ENCODE measurements around the gene DYNC2H1. TPM values are rescaled to one million over a fixed set of nuclear protein-coding genes. Genes with fewer than 3 reads are reported as not detected.
"Not testable (repeated sequence)": the region's sequence is repeated elsewhere in the genome, so short reads cannot be mapped to it uniquely, and the experiment has no call there.

Gene DYNC2H1
- total RNA-seq, 1 experiment from 2014 or later = 18.6 TPM

GRCh38 chr11:103112364-103112763 lies 3.1 kb downstream of the DYNC2H1 start:
- DNase-seq (ENCODE audit: low read depth) = no peak
- in situ Hi-C loops (cut with HindIII; ENCODE audit: low pct_unique_long_range_greater_than_20kb, low sequenced_read_pairs) = no loop called here

DNA sequence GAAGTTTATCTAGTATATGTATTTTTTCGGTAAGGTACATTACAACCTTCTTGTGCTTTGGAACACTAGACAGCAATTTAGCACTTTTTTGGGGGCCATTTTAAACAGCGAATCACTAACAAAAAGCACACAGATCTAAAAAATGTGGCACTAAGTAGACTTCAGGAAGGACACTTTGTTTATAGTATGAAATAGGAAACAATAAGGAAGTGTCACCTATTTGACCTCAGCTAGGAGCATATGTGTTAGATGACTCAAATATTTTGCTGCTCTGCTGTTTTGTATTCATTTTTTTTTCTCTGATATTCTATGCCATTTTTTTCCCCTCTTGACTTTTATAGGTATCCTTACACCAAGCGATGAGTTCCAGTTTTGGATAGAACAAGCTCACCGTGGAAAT lies 5.6 kb downstream of the DYNC2H1 start:
- in situ Hi-C loops (cut with HindIII; ENCODE audit: low pct_unique_long_range_greater_than_20kb, low sequenced_read_pairs) = no loop called here
- no peak for DNase-seq (ENCODE audit: low read depth)

- no peak for DNase-seq (ENCODE audit: low read depth)
- in situ Hi-C loops (cut with HindIII; ENCODE audit: low pct_unique_long_range_greater_than_20kb, low sequenced_read_pairs) = no loop called here
Observed at GRCh38 chr11:103125462-103125861, 16.2 kb downstream of the DYNC2H1 start.

GRCh38 chr11:103141986-103142385 lies 32.8 kb downstream of the DYNC2H1 start:
- DNase-seq (ENCODE audit: low read depth); in situ Hi-C loops (cut with HindIII; ENCODE audit: low pct_unique_long_range_greater_than_20kb, low sequenced_read_pairs): not testable (repeated sequence)

DNA sequence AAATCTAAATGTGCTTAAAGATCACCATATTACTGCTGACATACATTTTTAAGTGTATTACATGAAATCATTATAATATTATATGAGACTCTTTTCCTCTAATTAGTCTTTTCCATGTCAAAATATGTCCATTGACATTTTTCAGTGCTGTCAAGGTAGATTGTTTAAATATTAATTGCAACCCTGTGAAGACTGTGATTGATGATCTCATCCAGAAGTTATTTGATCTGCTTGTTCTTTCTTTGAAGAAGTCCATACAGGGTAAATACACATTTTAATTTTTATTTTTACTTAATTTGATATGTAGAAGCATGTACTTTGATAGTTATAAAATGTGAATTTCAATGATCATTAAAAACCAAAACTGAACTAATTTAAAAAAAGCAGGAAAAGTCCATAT lies 38.4 kb downstream of the DYNC2H1 start:
- DNase-seq (ENCODE audit: low read depth) = no peak
- in situ Hi-C loops (cut with HindIII; ENCODE audit: low pct_unique_long_range_greater_than_20kb, low sequenced_read_pairs) = no loop called here

DNA sequence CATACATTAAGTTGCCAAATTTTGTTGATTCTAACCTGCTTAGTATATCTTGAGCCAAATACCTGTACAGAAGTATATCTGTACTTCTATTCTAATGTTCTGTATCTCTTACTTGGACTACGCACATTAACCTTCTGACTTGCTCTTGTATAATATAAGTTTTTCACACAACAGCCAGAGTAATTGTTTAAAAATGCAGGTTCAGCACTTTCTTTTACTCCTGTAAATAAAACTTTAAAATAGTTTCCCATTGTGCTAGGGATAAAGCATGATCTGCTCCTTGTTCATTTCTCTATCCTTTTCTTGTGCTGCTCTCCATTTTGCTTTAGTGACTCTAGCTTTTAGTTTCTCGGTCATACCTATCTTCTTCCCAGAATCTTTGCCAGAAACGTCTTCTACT lies 48.3 kb downstream of the DYNC2H1 start:
- in situ Hi-C loops (cut with HindIII; ENCODE audit: low pct_unique_long_range_greater_than_20kb, low sequenced_read_pairs) = no loop called here
- no peak for DNase-seq (ENCODE audit: low read depth)

DNA sequence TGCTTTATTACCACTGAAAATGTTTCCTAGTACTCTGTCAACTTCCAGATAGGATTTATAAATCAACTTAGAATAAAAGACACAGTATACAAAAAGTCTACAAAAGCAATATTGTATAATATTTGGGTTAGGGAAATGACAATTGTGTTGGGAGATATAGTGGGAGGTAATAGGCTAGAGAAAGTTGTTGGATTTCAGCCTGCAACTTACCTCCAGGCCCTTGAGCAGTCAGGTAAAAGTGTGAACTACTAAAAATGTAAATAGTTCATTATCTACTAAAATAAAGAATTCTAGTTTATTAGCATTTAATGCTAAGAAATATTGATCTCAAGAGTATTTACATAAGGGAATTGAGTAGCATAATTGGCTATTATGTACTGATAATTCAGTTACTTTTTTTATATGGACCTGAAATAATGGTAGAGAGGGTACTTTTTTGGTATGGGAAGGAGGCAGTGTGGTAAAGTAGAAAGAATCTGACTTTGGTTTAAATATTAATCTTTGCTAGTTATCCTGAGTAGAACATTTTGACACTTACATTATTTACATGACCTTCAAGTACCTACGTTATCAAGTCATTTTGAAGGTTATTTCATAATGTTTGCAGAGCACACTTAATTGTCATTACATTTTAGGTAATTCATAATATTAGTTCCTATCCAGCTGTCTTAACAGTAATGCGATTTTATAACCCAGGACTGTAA lies 55.0 kb downstream of the DYNC2H1 start:
- DNase-seq (ENCODE audit: low read depth) = no peak
- in situ Hi-C loops (cut with HindIII; ENCODE audit: low pct_unique_long_range_greater_than_20kb, low sequenced_read_pairs) = no loop called here

GRCh38 chr11:103167166-103167565 lies 57.9 kb downstream of the DYNC2H1 start:
- DNase-seq (ENCODE audit: low read depth) = no peak
- in situ Hi-C loops (cut with HindIII; ENCODE audit: low pct_unique_long_range_greater_than_20kb, low sequenced_read_pairs) = no loop called here

DNA sequence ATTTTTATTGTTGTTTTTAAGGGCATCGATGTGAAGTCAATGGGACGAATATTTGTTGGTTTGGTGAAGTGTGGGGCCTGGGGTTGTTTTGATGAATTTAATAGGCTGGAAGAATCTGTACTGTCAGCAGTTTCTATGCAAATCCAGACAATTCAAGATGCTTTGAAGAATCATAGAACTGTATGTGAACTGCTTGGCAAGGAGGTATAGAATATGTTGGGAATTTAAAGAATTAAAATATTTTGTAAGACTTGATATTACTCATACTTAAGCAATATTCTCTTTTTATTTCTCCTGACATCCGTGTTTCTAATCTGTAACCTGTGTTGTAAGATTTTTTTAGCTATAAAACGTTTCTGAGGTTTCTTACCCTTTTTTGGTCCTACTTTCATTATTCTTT lies 61.6 kb downstream of the DYNC2H1 start:
- in situ Hi-C loops (cut with HindIII; ENCODE audit: low pct_unique_long_range_greater_than_20kb, low sequenced_read_pairs) = no loop called here
- no peak for DNase-seq (ENCODE audit: low read depth)

- no peak for DNase-seq (ENCODE audit: low read depth)
- in situ Hi-C loops (cut with HindIII; ENCODE audit: low pct_unique_long_range_greater_than_20kb, low sequenced_read_pairs) = no loop called here
Observed at GRCh38 chr11:103175461-103176129, 66.4 kb downstream of the DYNC2H1 start.

DNA sequence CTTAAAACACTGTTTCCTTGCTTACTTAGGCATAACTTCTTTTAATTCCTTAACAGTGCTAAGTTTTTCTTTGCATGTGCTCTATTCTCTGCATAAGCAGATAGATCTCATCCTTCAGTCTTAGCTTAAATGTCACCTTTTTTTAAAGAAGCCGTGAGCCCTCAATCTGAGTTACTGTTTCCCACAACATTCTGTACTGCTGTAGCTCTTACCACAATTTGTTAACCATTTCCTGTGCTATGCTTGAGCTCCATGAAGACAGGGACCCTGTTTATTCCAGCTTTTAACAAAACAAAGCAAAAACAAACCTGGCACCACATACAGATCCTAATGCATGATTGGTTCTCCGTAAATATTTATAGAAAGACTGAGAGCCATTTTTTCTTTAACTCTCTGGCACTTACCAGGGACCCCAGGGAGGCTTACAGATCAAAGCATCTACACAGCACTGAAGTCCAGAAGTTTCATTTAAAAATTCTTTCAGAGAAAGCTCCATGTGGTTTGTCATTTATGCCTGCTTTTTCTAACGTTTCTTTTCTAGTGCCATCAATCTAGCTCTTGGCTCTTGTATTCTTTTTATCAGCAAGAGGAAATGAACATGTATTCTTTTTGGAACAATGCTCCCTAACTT lies 74.9 kb downstream of the DYNC2H1 start:
- no peak for DNase-seq (ENCODE audit: low read depth)
- in situ Hi-C loops (cut with HindIII; ENCODE audit: low pct_unique_long_range_greater_than_20kb, low sequenced_read_pairs) = no loop called here

DNA sequence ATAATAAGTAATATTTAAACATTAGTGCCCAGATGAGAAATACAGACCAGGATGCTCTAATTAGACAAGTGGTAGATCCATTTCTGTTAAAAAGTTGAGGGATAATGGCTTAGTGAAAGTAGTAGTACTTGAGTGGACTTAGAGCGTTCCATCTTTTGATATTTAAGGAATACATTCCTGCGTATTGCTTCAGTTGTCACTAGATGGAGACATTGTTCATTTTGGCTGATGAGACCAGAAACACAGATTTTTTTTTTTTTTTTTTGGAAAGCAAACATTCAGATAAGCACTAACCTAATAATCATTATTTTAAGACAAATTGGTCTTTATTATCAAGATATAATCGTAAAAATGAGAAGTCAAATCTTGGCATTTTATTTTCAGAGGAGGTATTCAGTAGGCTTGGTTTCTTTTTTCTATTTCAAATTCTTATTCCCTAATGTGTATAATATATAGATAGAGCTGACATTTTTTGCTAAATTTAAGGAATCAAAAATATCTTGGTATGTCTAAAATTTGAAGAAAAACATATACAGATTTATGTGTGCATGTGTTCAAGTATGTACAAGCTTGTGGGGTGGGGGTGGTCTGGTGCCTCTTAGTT lies 92.9 kb downstream of the DYNC2H1 start:
- DNase-seq (ENCODE audit: low read depth) = peak; percentile 5
- in situ Hi-C loops (cut with HindIII; ENCODE audit: low pct_unique_long_range_greater_than_20kb, low sequenced_read_pairs) = no loop called here

DNA sequence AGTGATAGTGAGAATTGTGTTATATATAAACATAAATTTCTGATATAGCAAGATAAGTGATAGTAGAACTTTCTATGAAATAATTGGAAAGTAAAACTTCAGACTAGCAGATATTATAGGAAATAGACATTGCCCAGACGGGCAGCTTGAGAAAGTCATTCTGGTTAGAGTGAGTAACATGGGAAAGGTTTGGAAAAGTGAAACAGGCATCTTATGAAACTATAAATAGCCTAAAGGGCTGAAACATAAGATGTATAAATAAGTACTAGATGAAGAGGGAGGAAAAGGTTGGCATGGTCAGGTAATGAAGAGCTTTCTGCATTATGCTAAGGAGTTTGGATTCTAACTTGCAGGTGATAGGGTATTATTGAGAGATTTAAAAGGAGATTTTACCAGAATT lies 101.3 kb downstream of the DYNC2H1 start:
- no peak for DNase-seq (ENCODE audit: low read depth)
- in situ Hi-C loops (cut with HindIII; ENCODE audit: low pct_unique_long_range_greater_than_20kb, low sequenced_read_pairs) = no loop called here

DNA sequence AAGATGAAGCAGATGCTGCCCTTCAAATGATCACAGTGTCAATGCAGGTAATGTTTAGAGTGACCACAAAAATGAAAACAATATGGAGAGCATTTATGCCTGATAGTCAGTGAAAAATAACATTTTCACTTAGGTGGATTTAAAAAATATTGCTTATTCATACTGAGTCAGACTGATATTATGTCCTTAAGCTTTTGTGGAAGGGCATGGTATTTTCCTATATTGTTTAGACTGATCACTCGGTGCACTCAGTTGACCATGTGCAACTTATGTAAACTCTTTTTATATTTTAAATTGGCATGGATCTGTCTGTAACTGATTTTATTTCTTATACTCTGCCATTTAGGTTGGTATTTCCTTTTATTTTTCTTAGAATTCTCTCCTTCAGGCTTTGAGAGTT lies 106.6 kb downstream of the DYNC2H1 start:
- no peak for DNase-seq (ENCODE audit: low read depth)
- in situ Hi-C loops (cut with HindIII; ENCODE audit: low pct_unique_long_range_greater_than_20kb, low sequenced_read_pairs) = no loop called here

DNA sequence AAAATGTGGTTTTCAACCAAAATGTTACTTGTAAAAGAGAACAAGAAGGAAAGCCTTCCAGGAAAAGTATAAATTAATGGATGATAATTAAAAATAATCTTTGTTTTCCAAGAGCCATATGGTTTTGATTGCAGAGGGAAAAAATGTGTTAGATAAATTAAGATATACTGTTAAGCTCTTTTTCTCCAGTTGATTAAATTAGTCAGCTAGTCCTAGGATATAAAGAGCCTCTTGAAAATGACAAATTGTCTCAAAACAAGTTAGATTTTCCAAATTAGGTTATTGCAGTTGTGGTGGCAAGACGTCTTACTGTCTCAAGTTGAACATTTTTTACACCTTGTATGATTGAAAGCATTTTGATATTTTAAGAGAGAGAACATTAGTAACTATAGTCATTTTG lies 110.9 kb downstream of the DYNC2H1 start:
- no peak for DNase-seq (ENCODE audit: low read depth)
- in situ Hi-C loops (cut with HindIII; ENCODE audit: low pct_unique_long_range_greater_than_20kb, low sequenced_read_pairs) = no loop called here

DNA sequence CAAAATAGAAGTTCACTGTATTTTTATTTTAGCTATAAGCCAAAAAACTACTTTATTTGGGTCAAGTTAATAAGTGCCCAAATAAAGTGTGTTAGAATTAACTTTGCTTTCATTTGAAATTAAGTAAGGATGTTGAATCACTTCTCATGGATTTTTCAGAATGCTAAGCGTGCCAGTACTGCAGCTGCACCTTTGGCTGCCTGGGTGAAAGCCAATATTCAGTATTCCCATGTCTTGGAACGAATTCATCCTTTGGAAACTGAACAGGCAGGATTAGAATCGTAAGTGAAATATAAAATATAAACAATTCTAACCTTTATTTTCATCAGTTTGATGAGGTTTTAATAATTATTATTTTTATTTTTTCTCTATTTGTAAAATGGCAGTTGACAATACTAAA lies 113.6 kb downstream of the DYNC2H1 start:
- in situ Hi-C loops (cut with HindIII; ENCODE audit: low pct_unique_long_range_greater_than_20kb, low sequenced_read_pairs) = no loop called here
- DNase-seq (ENCODE audit: low read depth) = no peak

DNA sequence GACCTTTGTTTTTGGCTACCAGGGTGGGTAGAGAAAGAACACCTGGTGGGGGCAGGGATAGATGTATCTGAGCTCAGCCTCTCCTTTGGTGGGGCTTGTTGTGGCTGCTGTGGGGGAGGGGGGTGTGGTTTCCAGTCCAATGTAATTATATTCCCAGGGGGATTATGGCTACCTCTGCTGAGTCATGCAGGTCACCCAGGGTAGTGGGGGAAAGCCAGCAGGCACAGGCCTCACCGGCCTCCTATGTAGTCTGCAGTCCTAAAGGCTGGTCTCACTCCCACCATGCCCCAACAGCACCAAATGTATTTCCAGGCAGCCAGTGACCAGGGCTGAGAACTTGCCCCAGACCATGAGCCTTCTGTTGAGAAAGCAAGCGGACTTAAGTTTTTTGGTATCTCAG lies 119.6 kb downstream of the DYNC2H1 start:
- in situ Hi-C loops (cut with HindIII; ENCODE audit: low pct_unique_long_range_greater_than_20kb, low sequenced_read_pairs) = no loop called here
- no peak for DNase-seq (ENCODE audit: low read depth)

DNA sequence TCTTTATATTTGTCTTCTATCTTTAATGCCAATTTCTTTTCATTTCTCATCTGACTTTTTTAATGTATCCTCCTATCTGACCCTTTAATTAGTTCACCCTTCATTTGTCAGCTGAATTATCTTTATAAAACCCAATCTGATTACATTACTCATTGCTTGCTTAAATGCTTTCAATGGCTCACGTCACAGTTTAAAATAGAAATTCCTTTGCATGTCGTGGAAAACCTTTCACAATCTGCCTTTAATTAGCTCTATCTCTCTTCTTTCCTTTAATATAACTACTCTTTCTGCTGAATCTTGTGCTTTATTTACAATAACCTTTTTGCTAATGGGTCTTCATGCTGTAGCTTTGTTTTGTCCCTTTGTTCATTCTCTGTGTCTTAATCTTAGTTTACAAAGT lies 125.7 kb downstream of the DYNC2H1 start:
- in situ Hi-C loops (cut with HindIII; ENCODE audit: low pct_unique_long_range_greater_than_20kb, low sequenced_read_pairs) = no loop called here
- DNase-seq (ENCODE audit: low read depth) = no peak

DNA sequence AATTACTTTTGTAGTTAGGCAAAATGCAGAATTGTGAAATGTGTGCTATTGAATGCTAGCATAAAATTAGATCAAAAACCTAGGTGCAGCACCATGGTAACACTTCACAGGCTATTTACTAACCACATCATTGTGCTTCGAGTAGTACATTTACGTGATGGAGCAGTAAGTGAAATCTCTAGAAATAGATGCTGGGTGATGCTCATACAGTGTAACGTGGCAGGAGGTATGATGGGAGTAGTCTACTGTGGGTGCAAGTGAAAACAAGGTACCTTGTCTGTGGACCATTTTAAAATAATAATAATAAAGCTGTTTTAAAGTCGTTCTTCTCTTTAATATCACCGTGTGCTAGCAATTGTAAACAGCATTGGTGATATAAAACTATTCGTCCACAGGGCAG lies 132.3 kb downstream of the DYNC2H1 start:
- DNase-seq (ENCODE audit: low read depth) = no peak
- in situ Hi-C loops (cut with HindIII; ENCODE audit: low pct_unique_long_range_greater_than_20kb, low sequenced_read_pairs) = no loop called here

All from Caki2 (cell line).